Testis (tissue), 3 donors: ENCODE measurements around the gene PTP4A1. TPM values are rescaled to one million over a fixed set of nuclear protein-coding genes. Genes with fewer than 3 reads are reported as not detected.

ENCODE experiments used
- DNase-seq: peaks from one replicate; pipeline ENCODE4 v3.0.0-alpha.2; 2019
- H3K27ac ChIP-seq, 2 donors: fragments of 200-600 bp; sonication (generic); one replicate each; pipeline ENCODE4 v1.5.1; 2019
- H3K27me3 ChIP-seq: fragments of 200-600 bp; sonication (generic); one replicate; pipeline ENCODE4 v1.5.1; 2019
- H3K36me3 ChIP-seq: fragments of 200-600 bp; sonication (generic); one replicate; pipeline ENCODE4 v1.5.1; 2017; ENCODE audit warnings: low read depth; ENCODE audit errors: missing control alignments
- H3K4me1 ChIP-seq: fragments of 200-600 bp; sonication (generic); one replicate; pipeline ENCODE4 v1.5.1; 2019
- H3K4me3 ChIP-seq, 2 donors: fragments of 200-600 bp; sonication (generic); one replicate each; pipeline ENCODE4 v1.5.1; 2017 to 2019
- H3K9me3 ChIP-seq: fragments of 200-600 bp; sonication (generic); one replicate; pipeline ENCODE4 v1.5.1; 2017
- CTCF ChIP-seq, 3 experiments: fragments of 450-650 bp in 2 of 3; fragments of 200-600 bp in 1 of 3; sonication (generic) in 1 of 3; IDR thresholded peaks; one replicate each; pipeline ENCODE4 v1.5.1; 2016 to 2019; ENCODE audit warnings: antibody characterized with exemption in 3 of 3, mild to moderate bottlenecking in 2 of 3, moderate library complexity in 1 of 3
- POLR2A ChIP-seq: fragments of 450-650 bp; IDR thresholded peaks from one replicate; pipeline ENCODE4 v1.6.1; 2017; ENCODE audit warnings: antibody characterized with exemption, mild to moderate bottlenecking, moderate library complexity
- WGBS, 2 donors: methylation state at CpG; one replicate each; pipeline ENCODE4 v1.1.5; 2018; 5-methylcytosine and 5-hydroxymethylcytosine counted together
- intact Hi-C: fragments of 100-400 bp; cut with DNase I; formaldehyde crosslinking; loops from one replicate; pipeline ENCODE4 v1.15.1; 2023; ENCODE audit warnings: low total_unique reads
- polyA plus RNA-seq: library from polyadenylated mRNA; stranded (reverse); fragments of 350-450 nt; fragmentation: Illumina TruSeq; extraction: RNeasy Lipid Tissue Mini Kit (QIAGEN cat#74804); gene quantifications from one replicate; pipeline ENCODE4 v1.2.3, GENCODE V29; 2014; ENCODE audit warnings: low read depth, low replicate concordance; ENCODE audit not compliant: insufficient read depth
- total RNA-seq, 2 donors: library from RNA; depleted of rRNA; stranded (reverse); fragments of >200 nt; gene quantifications; one replicate each; pipeline ENCODE4 v1.2.3, GENCODE V29; 2016

The PTP4A1 gene
- total and polyA plus RNA-seq, 3 donors from 2014 or later, result 39.6 to 83.5 (median 74.9) TPM

GRCh38 chr6:63563235-63563634, 9.0 kb upstream of the PTP4A1 start:
- WGBS, 2 donors, result 91 to 94% methylated on average over 1 of the region's 1 CpG
- no peak for DNase-seq
- no peak for TF ChIP-seq CTCF (IDR thresholded peaks at IDR 0.05)
- no peak for TF ChIP-seq POLR2A
- Histone ChIP-seq H3K27ac (no peak overlapping the region), H3K9me3 (no peaks in the 10 kb centered on the region), H3K4me3 (no peak overlapping the region), H3K27me3 (no peaks in the 10 kb centered on the region), H3K36me3 (no peaks in the 10 kb centered on the region), H3K4me1 (no peaks in the 10 kb centered on the region)
- intact Hi-C loops, result no loop called here

GRCh38 chr6:63565058-63565726, 7.1 kb upstream of the PTP4A1 start:
- intact Hi-C loops, result no loop called here
- no peaks in the 10 kb centered on the region for H3K36me3 ChIP-seq
- TF ChIP-seq POLR2A, result no peak
- no peak for TF ChIP-seq CTCF (IDR thresholded peaks at IDR 0.05)
- no peak overlapping the region for H3K4me3 ChIP-seq
- no peak for DNase-seq
- no peaks in the 10 kb centered on the region for H3K4me1 ChIP-seq
- 78 to 84% methylated on average over 4 of the region's 4 CpGs for WGBS, 2 donors
- H3K27me3 ChIP-seq, result no peaks in the 10 kb centered on the region
- no peaks in the 10 kb centered on the region for H3K9me3 ChIP-seq
- no peak overlapping the region for H3K27ac ChIP-seq

DNA sequence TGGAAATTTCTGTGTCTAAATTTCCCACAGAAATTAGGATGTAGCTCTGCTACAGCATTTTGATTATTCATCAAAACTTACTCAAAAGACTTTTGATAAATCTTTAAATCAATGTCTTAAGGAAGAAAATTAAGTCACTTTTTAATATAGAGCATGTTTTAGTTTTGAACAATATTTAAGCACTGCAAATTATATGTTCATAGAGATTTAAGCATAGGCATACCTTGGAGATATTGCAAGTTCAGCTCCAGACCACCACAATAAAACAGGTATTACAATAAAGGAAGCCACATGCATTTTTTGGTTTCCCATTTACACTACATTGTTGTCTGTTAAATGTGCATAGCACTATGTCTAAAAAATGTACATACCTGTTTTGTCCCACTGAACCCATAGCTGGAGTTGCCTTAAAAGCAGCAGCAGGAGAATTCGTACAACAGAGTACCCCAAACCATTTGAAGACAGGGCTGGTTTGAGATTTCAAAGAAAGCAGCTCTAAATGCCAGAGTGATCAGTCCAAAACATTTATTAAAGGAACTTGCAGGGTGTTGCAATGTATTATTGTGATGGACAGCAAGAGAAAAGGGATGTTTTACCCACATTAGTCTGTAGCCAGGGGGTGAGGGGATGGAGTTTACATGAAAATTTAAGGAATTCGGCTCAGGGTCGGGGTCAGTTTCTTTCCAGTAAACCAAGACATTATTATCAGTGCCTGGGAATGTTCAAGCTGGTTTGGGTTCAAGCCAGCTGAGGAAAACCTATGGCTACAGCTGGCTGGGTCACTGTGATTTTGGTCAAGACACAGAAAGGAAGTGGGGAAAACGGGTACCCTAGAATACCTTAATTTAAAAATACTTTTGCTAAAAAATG, 6.3 kb upstream of the PTP4A1 start:
- H3K27me3 ChIP-seq, result no peaks in the 10 kb centered on the region
- no peaks in the 10 kb centered on the region for H3K9me3 ChIP-seq
- no peak for DNase-seq
- no peaks in the 10 kb centered on the region for H3K4me1 ChIP-seq
- no peak overlapping the region for H3K4me3 ChIP-seq
- TF ChIP-seq POLR2A (no peak), CTCF (IDR thresholded peaks at IDR 0.05) (no peak)
- intact Hi-C loops, result no loop called here
- H3K27ac ChIP-seq, result no peak overlapping the region
- 56 to 59% methylated on average over 4 of the region's 4 CpGs for WGBS, 2 donors
- no peaks in the 10 kb centered on the region for H3K36me3 ChIP-seq

DNA sequence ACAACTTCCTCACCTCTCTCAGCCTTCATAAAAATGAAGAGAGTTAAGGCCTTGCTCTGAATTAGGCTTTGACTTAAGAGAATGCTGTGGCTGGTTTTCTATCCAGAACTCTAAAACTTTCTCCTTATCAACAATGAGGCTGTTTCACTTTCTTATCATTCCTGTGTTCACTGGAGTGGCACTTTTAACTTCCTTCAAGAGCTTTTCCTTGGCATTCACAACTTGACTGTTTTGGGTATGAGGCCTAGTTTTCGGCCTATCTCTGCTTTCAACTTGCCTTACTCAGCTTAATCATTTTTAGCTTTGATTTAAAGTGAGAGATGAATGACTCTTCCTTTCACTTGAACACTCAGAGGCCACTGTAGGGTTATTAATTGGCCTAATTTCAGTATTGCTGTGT, 4.3 kb upstream of the PTP4A1 start:
- WGBS, 2 donors, result 76 to 85% methylated on average over 1 of the region's 1 CpG
- H3K4me3 ChIP-seq, result no peak overlapping the region
- intact Hi-C loops, result no loop called here
- no peaks in the 10 kb centered on the region for H3K27me3 ChIP-seq
- no peaks in the 10 kb centered on the region for H3K9me3 ChIP-seq
- peak overlapping the region in 1 of 2 donors; percentile 21 for H3K27ac ChIP-seq
- no peak for DNase-seq
- H3K36me3 ChIP-seq, result no peaks in the 10 kb centered on the region
- no peak for TF ChIP-seq CTCF (IDR thresholded peaks at IDR 0.05)
- TF ChIP-seq POLR2A, result no peak
- H3K4me1 ChIP-seq, result no peaks in the 10 kb centered on the region
